A673 (cell line): Measurements from ENCODE around the gene TC2N. TPM values are rescaled to one million over a fixed set of nuclear protein-coding genes. Genes with fewer than 3 reads are reported as not detected.
A peak's percentile ranks its signal among the peaks of the same experiment; 100 is the strongest.

Source experiments
- BruUV-seq: library from RNA; stranded (reverse); fragments of 400-500 nt; replicated peaks from 2 replicates; lab custom pipeline; 2021; lab: Mats Ljungman, UMichigan
- CTCF ChIA-PET: fragments of 300-600 bp; sonication (Branson Sonifier 250); formaldehyde crosslinking; loops from one replicate; lab custom pipeline; 2022; ENCODE audit warnings: antibody characterized with exemption; lab: Charles Lee
- POLR2A ChIA-PET: fragments of 300-600 bp; sonication (Branson Sonifier 250); formaldehyde crosslinking; loops from one replicate; lab custom pipeline; 2022; ENCODE audit warnings: antibody characterized with exemption; ENCODE audit not compliant: low non-redundant PET; lab: Charles Lee
- DNase-seq: peaks from one replicate; pipeline ENCODE4 v3.0.0-alpha.2; 2015; ENCODE audit warnings: low spot score
- H3K27ac ChIP-seq: fragments of 200-600 bp; sonication (generic); 2 replicates; pipeline ENCODE4 v1.5.1; 2016; ENCODE audit warnings: mixed run types, low read depth, mild to moderate bottlenecking, mixed read lengths, antibody characterized with exemption, low read length; ENCODE audit not compliant: poor library complexity, severe bottlenecking
- H3K27me3 ChIP-seq: fragments of 200-600 bp; sonication (generic); replicated peaks from 2 replicates; pipeline ENCODE4 v1.6.1; 2017; ENCODE audit warnings: mixed run types, low read depth, mild to moderate bottlenecking, mixed read lengths, antibody characterized with exemption, low read length; ENCODE audit not compliant: insufficient read depth, poor library complexity
- H3K36me3 ChIP-seq: fragments of 200-600 bp; sonication (generic); 2 replicates; pipeline ENCODE4 v1.6.1; 2016; ENCODE audit warnings: mixed run types, mild to moderate bottlenecking, mixed read lengths, antibody characterized with exemption, low read length; ENCODE audit not compliant: insufficient read depth, poor library complexity, severe bottlenecking
- H3K4me1 ChIP-seq: fragments of 200-600 bp; sonication (generic); 2 replicates; pipeline ENCODE4 v1.6.1; 2017; ENCODE audit warnings: mixed run types, mild to moderate bottlenecking, mixed read lengths, antibody characterized with exemption, low read length; ENCODE audit not compliant: insufficient read depth, poor library complexity, severe bottlenecking
- H3K4me3 ChIP-seq: fragments of 200-600 bp; sonication (generic); 2 replicates; pipeline ENCODE4 v1.5.1; 2016; ENCODE audit warnings: low read depth, mixed run types, mild to moderate bottlenecking, mixed read lengths, low read length; ENCODE audit not compliant: poor library complexity, severe bottlenecking
- H3K9me3 ChIP-seq: fragments of 200-600 bp; sonication (generic); 2 replicates; pipeline ENCODE4 v1.6.1; 2016; ENCODE audit warnings: mixed run types, low read depth, mild to moderate bottlenecking, mixed read lengths, antibody characterized with exemption, low read length; ENCODE audit not compliant: poor library complexity, severe bottlenecking
- EZH2 ChIP-seq: fragments of 200-600 bp; sonication (generic); IDR thresholded peaks from 2 replicates; pipeline ENCODE4 v1.6.1; 2017; ENCODE audit warnings: borderline replicate concordance, low read depth, mild to moderate bottlenecking, mixed read lengths, antibody characterized with exemption, low read length; ENCODE audit not compliant: poor library complexity, severe bottlenecking
- intact Hi-C: fragments of 100-400 bp; cut with micrococcal nuclease; formaldehyde crosslinking; loops from one replicate; pipeline ENCODE4 v1.10.0; 2022; ENCODE audit not compliant: unreplicated experiment
- total RNA-seq: library from RNA; stranded (reverse); gene quantifications from 2 replicates; pipeline ENCODE4 v1.2.3, GENCODE V29; 2021
- TF ChIP-seq, protein P1 (sequence below): fragments of 300-800, 200-600 bp; sonication (generic); conservative IDR thresholded peaks from 2 replicates; pipeline ENCODE4 v1.5.1; 2017; ENCODE audit warnings: low read depth, mild to moderate bottlenecking, antibody characterized with exemption, low read length, moderate library complexity, mixed read lengths

The TC2N gene
- total RNA-seq, 1 experiment from 2014 or later, result 0.45 TPM

DNA sequence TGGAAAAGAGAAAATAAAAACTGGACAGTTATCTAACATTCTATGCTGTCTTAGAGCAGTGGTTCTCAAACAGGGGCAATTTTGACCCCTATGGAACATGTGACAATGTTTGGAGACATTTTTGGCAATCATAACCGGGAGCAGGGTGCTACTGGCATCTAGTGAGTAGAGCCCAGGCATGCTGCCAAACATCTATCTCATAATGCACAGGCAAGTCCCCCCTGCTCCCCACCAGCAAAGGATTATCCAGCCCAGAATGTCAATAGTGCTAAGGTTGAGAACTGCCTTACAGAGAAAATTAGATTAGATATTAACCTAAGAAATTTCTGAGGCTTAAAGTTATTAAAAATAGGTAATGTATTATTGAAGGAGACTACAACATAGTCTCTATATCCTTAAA is 112.5 kb downstream of the TC2N start:
- no peak for TF ChIP-seq EZH2
- TF ChIP-seq, protein P1, sequence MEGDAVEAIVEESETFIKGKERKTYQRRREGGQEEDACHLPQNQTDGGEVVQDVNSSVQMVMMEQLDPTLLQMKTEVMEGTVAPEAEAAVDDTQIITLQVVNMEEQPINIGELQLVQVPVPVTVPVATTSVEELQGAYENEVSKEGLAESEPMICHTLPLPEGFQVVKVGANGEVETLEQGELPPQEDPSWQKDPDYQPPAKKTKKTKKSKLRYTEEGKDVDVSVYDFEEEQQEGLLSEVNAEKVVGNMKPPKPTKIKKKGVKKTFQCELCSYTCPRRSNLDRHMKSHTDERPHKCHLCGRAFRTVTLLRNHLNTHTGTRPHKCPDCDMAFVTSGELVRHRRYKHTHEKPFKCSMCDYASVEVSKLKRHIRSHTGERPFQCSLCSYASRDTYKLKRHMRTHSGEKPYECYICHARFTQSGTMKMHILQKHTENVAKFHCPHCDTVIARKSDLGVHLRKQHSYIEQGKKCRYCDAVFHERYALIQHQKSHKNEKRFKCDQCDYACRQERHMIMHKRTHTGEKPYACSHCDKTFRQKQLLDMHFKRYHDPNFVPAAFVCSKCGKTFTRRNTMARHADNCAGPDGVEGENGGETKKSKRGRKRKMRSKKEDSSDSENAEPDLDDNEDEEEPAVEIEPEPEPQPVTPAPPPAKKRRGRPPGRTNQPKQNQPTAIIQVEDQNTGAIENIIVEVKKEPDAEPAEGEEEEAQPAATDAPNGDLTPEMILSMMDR, result no peak
- H3K4me3 ChIP-seq, result no peak overlapping the region
- POLR2A ChIA-PET, result no interaction called here
- BruUV-seq, result no TSS peak
- H3K27me3 ChIP-seq, result no peaks in the 10 kb centered on the region
- intact Hi-C loops, result no loop called here
- no peaks in the 10 kb centered on the region for H3K9me3 ChIP-seq
- H3K4me1 ChIP-seq, result no peaks in the 10 kb centered on the region
- peak; percentile 9 for DNase-seq
- no peak overlapping the region for H3K27ac ChIP-seq
- CTCF ChIA-PET, result no interaction called here
- H3K36me3 ChIP-seq, result no peaks in the 10 kb centered on the region

DNA sequence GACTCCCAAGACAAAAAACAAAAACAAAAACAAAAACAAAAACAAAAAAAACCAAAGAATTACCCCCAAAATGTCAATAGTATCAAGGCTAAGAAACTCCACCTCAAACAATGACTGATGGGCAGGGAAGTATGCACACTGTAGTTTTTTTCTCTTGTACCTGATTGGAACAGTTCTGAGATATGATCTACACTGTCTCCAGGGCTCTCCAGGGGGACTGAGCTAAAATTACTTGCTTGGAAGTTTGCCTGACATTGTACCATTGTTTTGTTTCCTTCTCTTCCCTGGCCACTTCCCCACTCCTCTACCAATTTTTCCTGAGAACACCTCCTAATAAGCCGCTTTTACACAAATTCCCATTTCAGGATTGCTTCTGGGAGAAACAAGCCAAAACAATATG is 113.2 kb downstream of the TC2N start:
- BruUV-seq, result no TSS peak
- ChIA-PET CTCF (interaction anchor here (0.5 kb wide), 1 partner anchor 220 kb away, joined by 3 read pairs; no protein-coding TSS in a partner anchor), POLR2A (no interaction called here)

DNA sequence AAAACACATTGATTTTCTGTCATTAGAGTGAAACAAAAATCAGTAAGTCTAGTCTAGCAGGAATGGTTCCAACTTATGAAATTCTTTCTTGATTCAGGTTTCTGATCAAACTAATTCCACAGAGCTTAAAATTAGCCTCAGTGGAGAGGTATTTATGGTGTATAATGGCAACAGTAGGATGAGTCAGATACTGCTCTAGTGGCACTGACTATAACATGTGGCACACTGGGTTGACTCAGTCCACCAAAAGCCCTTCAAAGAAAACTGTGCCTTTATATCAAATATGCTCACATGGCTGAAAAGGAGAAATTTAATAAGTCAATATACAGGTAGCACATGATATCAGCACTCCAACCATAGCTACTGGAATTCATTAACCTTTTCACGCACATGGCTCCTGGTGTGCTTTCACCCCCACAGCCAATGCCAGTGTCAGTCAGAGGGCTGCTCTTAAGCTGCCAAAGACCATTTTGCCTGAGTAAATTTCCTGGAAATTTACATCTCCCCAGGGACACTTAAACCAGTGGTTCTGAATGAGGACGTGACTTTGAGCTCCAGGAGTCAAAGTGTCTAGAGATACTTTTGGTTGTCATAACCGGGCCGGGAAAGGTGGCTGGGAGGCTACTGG is 113.7 kb downstream of the TC2N start:
- CTCF ChIA-PET, result interaction anchor here (0.5 kb wide), 1 partner anchor 220 kb away, joined by 3 read pairs; no protein-coding TSS in a partner anchor
- Histone ChIP-seq H3K27me3 (no peaks in the 10 kb centered on the region), H3K9me3 (no peaks in the 10 kb centered on the region), H3K36me3 (no peaks in the 10 kb centered on the region), H3K27ac (no peak overlapping the region), H3K4me1 (no peaks in the 10 kb centered on the region), H3K4me3 (no peak overlapping the region)
- POLR2A ChIA-PET, result no interaction called here
- BruUV-seq, result no TSS peak
- intact Hi-C loops, result no loop called here
- TF ChIP-seq, protein P1, result no peak
- TF ChIP-seq EZH2, result no peak
- DNase-seq, result peak; percentile 46

More for the DNA sequence above, 113.2 kb downstream of the TC2N start:
- Histone ChIP-seq H3K27me3 (no peaks in the 10 kb centered on the region), H3K4me3 (no peak overlapping the region), H3K36me3 (no peaks in the 10 kb centered on the region), H3K9me3 (no peaks in the 10 kb centered on the region), H3K4me1 (no peaks in the 10 kb centered on the region), H3K27ac (no peak overlapping the region)
- DNase-seq, result no peak
- TF ChIP-seq, protein P1, result no peak
- no peak for TF ChIP-seq EZH2
- intact Hi-C loops, result no loop called here
